GM21515 (cell line): Measurements from ENCODE around the gene SERPINI1.
A peak's percentile ranks its signal among the peaks of the same experiment; 100 is the strongest.
"Not testable (repeated sequence)": the region's sequence is repeated elsewhere in the genome, so short reads cannot be mapped to it uniquely, and the experiment has no call there.

ENCODE experiments used
- ATAC-seq: cut with Tn5 transposase; IDR thresholded peaks from one replicate; pipeline ENCODE4 v1.9.1; 2021; ENCODE audit not compliant: unreplicated experiment

SERPINI1 gene

DNA sequence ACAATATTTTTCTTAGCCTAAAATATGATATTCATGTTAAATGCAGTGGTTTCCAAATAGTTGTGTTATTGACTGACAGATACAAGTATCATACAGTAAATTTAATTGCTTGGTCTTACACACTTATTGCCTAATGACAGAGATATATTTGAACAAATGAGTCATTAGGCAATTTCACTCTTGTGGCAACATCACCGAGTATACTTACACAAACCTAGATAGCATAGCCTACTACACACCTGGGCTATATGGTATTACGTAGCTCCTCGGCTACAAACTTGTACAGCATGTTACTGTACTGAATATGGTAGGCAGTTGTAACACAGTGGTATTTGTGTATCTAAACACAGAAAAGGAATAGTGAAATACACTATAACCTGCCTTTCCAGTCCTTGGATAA is 50.3 kb downstream of the SERPINI1 start:
- ATAC-seq: no peak

- ATAC-seq: no peak
Measured at GRCh38 chr3:167787440-167787839, 51.9 kb downstream of the SERPINI1 start.

GRCh38 chr3:167798443-167798842 is 62.9 kb downstream of the SERPINI1 start:
- peak; percentile 85 for ATAC-seq

DNA sequence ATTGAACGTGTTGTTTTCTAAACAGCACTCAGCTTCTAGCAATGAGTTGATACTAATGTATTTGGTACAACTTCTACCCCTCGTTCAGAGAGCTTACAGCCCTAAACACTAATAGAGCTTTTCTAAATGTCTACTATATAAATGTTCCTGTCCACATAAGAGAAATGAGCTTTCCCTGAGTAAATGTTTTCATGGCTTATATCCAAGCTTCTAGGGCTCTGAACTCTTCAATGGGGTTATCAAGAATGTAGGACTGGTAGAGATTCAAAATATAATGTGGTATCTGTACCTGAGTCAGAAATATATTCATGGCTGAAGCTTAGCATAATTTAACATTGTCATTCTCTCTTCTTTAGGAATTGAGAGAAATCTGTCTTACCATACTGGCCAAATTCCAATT is 73.4 kb downstream of the SERPINI1 start:
- ATAC-seq: no peak

GRCh38 chr3:167810236-167810635 is 74.7 kb downstream of the SERPINI1 start:
- no peak for ATAC-seq

DNA sequence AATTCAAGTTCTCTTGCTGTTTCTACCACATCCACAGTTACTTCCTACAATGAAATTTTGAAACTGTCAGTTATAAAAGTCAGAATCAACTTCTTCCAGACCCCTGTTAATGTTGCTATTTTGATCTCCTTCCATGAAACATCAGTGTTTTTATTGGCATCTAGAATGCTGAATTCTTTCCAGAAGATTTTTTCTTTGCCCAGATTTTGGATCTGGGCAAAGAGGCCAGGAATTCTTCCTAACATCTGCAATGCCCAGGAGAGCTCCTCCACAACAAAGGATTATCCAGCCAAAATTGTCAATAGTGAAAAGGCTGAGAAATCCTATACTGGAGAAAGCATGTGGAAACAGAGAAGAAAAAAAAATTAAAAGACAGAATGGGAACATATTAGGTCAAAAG is 75.5 kb downstream of the SERPINI1 start:
- ATAC-seq: no peak

DNA sequence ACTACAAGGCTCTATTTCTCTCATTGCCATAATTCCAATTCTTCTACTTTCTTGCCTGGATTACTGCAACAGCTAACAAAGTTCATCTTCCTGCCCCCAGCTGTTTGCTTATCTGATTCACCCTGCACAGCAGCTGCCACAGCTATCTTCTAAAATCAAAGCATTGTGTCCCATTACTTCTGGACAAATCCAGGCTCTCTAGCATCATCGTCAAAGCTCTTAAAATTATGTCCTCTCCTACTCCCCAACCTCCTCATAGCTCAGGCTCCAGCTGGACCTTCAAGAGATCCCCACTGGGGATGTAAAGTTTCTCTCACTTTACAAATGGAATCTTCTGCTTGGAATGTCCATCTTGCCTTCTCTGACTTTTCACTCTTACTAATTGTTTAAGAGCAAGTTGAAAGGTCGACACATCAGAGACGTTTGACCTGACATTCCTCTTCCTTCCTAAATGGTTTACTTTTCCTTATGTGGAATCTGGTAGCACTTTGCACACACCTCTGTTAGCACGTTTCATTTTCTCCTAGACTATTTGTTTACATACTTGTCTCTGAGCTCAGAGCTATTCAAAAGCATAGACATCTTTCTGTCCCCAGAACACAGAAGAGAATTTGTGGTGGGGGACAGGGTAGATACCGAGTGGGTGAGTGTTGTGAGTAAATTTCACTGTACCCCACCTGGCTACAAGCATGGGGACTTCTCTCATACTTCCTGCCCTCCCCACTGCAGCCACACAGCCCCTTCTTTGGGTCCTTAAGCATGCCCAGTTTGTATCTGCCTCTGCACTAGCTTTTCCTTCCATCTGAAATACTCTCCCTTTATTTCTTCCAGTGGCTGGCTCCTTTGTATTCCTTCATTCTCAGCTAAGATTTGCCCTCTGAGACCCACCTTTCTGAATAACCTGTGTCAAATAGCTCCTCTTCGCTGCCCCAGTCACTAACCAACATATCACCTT is 77.9 kb downstream of the SERPINI1 start:
- no peak for ATAC-seq

GRCh38 chr3:167814441-167814951 is 79.0 kb downstream of the SERPINI1 start:
- ATAC-seq: no peak

DNA sequence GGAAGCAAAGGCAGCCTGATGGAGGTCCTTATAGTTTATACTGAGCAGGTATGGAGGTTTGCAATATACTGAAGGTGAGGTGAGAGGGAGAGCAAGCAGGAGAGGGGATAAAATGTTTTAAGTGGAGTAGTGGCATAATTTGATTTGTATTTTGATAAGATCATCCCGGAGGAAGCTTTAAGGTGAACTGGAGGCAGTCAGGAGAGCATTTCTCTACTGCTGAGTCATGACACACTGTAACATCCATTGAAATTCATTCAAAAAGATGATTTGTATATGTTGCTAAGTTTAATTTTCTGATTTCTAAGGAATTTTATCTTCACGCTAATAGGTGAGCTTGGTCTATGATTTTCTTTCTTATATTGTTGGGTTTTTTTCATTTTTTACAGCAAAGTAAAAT is 81.4 kb downstream of the SERPINI1 start:
- ATAC-seq: no peak

DNA sequence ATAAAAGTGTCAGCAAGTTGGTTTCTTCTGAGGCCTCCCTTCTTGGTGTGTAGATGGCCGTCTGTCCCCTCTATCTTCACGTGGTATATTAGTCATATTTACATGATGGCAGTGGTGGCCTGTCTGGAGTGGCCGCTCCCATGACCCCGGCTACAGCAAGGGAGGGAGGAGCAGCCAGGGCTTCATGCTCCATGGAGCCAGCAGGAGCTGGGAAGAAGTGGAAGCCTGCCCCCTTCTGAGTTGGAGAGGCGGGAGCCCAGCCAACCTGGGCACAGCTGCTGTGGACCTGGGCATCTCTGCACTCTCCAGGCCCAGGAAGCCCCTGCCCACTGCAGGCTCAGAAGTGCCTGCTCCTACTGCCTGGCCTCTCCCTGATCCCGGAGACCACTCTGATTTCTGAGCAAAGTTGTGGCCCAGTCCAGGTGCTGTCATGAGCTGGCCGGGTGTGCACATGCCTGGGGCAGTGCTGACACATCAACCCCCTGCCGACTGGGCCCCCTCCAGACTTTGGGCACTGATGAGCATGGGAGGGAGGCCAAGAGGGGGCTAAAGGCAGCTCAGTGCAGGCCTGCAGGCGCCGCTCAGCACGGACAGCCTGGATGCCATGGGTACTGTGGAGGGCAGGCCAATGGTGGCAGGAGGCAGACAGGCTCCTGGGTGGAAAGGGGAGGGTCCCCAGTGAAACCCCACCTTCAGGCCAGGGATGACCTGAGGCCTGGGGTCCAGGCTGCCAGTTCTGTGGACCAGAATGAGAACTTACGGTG is 84.8 kb downstream of the SERPINI1 start:
- no peak for ATAC-seq

- no peak for ATAC-seq
Measured at GRCh38 chr3:167821248-167821805, 85.8 kb downstream of the SERPINI1 start.

GRCh38 chr3:167823738-167824137 is 88.2 kb downstream of the SERPINI1 start:
- no peak for ATAC-seq

DNA sequence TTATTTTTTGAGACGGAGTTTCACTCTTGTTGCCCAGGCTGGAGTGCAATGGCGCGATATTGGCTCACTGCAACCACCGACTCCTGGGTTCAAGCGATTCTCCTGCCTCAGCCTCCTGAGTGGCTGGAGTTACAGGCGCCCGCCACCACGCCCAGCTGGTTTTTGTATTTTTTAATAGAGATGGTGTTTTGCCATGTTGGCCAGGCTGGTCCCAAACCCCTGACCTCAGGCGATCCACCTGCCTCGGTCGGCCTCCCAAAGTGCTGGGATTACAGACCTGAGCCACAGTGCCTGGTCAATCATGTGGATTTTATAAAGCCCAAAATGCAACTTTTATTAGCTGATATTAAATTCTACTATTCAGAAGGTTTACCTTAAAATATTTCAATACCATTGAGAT is 92.1 kb downstream of the SERPINI1 start:
- ATAC-seq: not testable (repeated sequence)

- no peak for ATAC-seq
Measured at GRCh38 chr3:167829071-167829470, 93.5 kb downstream of the SERPINI1 start.

- no peak for ATAC-seq
Measured at GRCh38 chr3:167830007-167830406, 94.5 kb downstream of the SERPINI1 start.

- ATAC-seq: no peak
Measured at GRCh38 chr3:167835359-167835758, 99.8 kb downstream of the SERPINI1 start.

- ATAC-seq: no peak
Measured at GRCh38 chr3:167835953-167836352, 100.4 kb downstream of the SERPINI1 start.

GRCh38 chr3:167837466-167837865 is 101.9 kb downstream of the SERPINI1 start:
- ATAC-seq: no peak

- no peak for ATAC-seq
Measured at GRCh38 chr3:167839460-167840134, 104.1 kb downstream of the SERPINI1 start.

DNA sequence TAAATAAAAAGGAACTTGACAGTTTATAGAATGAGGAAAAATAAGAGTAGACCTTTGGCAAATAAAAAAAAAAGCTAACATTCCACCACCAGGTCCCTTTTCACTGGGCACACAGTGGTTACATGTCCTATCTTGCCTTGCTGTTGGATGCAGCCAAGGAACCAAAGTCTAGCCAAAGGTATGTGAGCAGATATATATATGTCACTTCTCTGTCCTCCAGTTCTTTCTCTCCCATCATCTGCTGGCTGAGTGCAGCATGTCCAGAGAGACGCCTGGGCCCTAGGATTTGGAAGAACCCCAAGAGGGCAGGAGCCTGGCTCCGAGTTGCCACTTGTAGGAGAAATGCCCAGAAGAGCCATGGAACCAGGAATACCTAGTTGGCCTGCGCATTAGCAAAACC is 104.7 kb downstream of the SERPINI1 start:
- ATAC-seq: no peak

GRCh38 chr3:167843481-167843880 is 108.0 kb downstream of the SERPINI1 start:
- ATAC-seq: no peak
